ENCODE data around the gene ARL15.

ARL15 gene

DNA sequence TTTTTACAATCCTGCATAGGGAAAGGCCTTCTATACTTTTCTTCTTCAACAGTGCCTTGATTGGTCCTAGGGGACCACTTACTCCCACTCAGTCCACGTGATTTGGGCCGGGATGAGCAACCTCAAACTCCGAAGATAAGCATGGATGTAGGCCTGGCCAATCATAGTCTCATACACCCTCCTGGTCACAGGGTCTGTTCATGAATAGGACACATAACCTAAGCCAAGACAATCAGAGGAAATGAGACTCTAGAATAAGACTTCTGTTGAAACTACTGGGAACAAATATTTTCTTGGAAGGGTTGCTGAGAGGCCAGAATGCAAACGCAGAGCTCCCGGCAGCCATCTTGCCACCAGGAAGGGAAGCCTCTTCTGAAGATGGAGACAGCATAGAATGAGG lies 68.1 kb downstream of the ARL15 start:
- TF ChIP-seq CTCF (IDR thresholded peaks at IDR 0.05; ENCODE audit: low read depth, low read length, missing control alignments): no peak
- no peak overlapping the region for H3K4me3 ChIP-seq (ENCODE audit: low read depth, low read length)
- DNase-seq (ENCODE audit: low read depth): no peak

- DNase-seq (ENCODE audit: low read depth): no peak
- H3K4me3 ChIP-seq (ENCODE audit: low read depth, low read length): no peak overlapping the region
- peak; percentile 37 for TF ChIP-seq CTCF (IDR thresholded peaks at IDR 0.05; ENCODE audit: low read depth, low read length, missing control alignments)
Measured at GRCh38 chr5:54234304-54234933, 76.0 kb downstream of the ARL15 start.

- H3K4me3 ChIP-seq (ENCODE audit: low read depth, low read length): no peak overlapping the region
- no peak for DNase-seq (ENCODE audit: low read depth)
- TF ChIP-seq CTCF (IDR thresholded peaks at IDR 0.05; ENCODE audit: low read depth, low read length, missing control alignments): no peak
Measured at GRCh38 chr5:54230936-54231685, 79.3 kb downstream of the ARL15 start.

DNA sequence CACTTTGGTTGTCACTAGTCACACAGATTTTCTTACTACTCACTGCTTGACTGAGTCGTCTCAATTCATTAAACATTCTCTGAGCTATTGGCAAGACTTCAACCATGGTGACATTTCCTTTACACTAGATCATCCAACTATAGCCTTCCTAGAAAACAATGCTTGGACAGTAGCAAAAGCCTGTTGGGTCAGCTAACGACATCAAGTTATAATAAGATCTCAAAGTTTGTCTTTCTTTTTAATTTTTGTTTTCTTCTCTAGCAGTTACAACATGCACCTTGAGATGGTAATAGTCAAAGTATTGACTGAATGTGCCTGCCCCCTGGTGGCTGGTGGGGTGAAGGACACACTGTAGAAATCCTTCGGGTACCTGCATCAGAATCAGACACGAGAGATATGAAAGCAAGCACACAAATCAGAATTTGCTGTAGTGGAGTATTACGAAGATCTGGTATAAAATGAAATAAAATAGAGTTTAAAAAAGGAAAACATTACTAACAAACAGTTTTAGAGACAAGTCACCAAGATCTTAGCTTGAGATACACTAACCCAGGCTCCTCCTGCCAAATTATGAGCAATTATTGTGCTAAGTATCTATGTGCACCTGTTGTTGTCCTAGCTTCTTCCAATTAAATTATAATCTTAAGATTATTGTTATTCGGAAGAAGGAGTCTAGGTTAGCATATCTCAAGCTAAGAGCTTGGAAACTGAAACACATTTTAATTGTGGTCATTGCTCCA lies 81.2 kb downstream of the ARL15 start:
- DNase-seq (ENCODE audit: low read depth): no peak

GRCh38 chr5:54227759-54228158 lies 82.6 kb downstream of the ARL15 start:
- DNase-seq (ENCODE audit: low read depth): no peak
- no peak overlapping the region for H3K4me3 ChIP-seq (ENCODE audit: low read depth, low read length)
- no peak for TF ChIP-seq CTCF (IDR thresholded peaks at IDR 0.05; ENCODE audit: low read depth, low read length, missing control alignments)

More for the DNA sequence above, 81.2 kb downstream of the ARL15 start:
- no peak overlapping the region for H3K4me3 ChIP-seq (ENCODE audit: low read depth, low read length)
- TF ChIP-seq CTCF (IDR thresholded peaks at IDR 0.05; ENCODE audit: low read depth, low read length, missing control alignments): peak; percentile 86

GRCh38 chr5:54227109-54227508 lies 83.3 kb downstream of the ARL15 start:
- H3K4me3 ChIP-seq (ENCODE audit: low read depth, low read length): no peak overlapping the region
- no peak for DNase-seq (ENCODE audit: low read depth)
- TF ChIP-seq CTCF (IDR thresholded peaks at IDR 0.05; ENCODE audit: low read depth, low read length, missing control alignments): no peak
